OCI-LY1 (cell line): Measurements from ENCODE around the gene EFCAB7.

ENCODE experiments used
- H2AFZ ChIP-seq: fragments of 200-600 bp; sonication (generic), shearing (Covaris generic); 2 replicates; pipeline ENCODE4 v1.6.0; 2014; ENCODE audit warnings: antibody characterized with exemption, mild to moderate bottlenecking, low read length
- H3F3A ChIP-seq: fragments of 200-600 bp; sonication (generic), shearing (Covaris generic); 2 replicates; pipeline ENCODE4 v1.6.0; 2014; ENCODE audit warnings: mild to moderate bottlenecking, antibody characterized with exemption, low read length, moderate library complexity; ENCODE audit not compliant: insufficient read depth
- H3K27ac ChIP-seq: fragments of 200-600 bp; sonication (generic); 2 replicates; pipeline ENCODE4 v1.5.1; 2014; ENCODE audit warnings: low read length, mixed run types, mild to moderate bottlenecking, low read depth; ENCODE audit not compliant: poor library complexity, severe bottlenecking
- H3K27me3 ChIP-seq: fragments of 200-600 bp; sonication (generic); 2 replicates; pipeline ENCODE4 v1.6.0; 2014; ENCODE audit warnings: antibody characterized with exemption, mild to moderate bottlenecking, low read length, moderate library complexity; ENCODE audit not compliant: insufficient read depth
- H3K36me3 ChIP-seq: fragments of 200-600 bp; sonication (generic); 2 replicates; pipeline ENCODE4 v1.6.1; 2014; ENCODE audit warnings: mild to moderate bottlenecking, antibody characterized with exemption, low read length, moderate library complexity, mixed read lengths; ENCODE audit not compliant: insufficient read depth
- H3K4me1 ChIP-seq: fragments of 200-600 bp; sonication (generic); 2 replicates; pipeline ENCODE4 v1.5.1; 2014; ENCODE audit warnings: mild to moderate bottlenecking, low read length, moderate library complexity; ENCODE audit not compliant: insufficient read depth, severe bottlenecking
- H3K4me2 ChIP-seq: fragments of 200-600 bp; sonication (generic), shearing (Covaris generic); 2 replicates; pipeline ENCODE4 v1.6.1; 2014; ENCODE audit warnings: low read length
- H3K4me3 ChIP-seq: fragments of 200-600 bp; sonication (generic); 2 replicates; pipeline ENCODE4 v1.5.1; 2014; ENCODE audit warnings: low read length, low read depth, mild to moderate bottlenecking, mixed read lengths; ENCODE audit not compliant: poor library complexity, severe bottlenecking
- H3K79me2 ChIP-seq: fragments of 200-600 bp; shearing (Covaris generic); 2 replicates; pipeline ENCODE4 v1.6.1; 2016; ENCODE audit warnings: mixed run types, low read length, mixed read lengths; ENCODE audit not compliant: insufficient read depth
- H3K9ac ChIP-seq: fragments of 200-600 bp; sonication (generic), shearing (Covaris generic); 2 replicates; pipeline ENCODE4 v1.6.1; 2014; ENCODE audit warnings: mild to moderate bottlenecking, low read length, mixed read lengths
- H3K9me2 ChIP-seq: fragments of 200-600 bp; sonication (generic), shearing (Covaris generic); 2 replicates; pipeline ENCODE4 v1.6.1; 2014; ENCODE audit warnings: low read depth, mild to moderate bottlenecking, low read length, mixed read lengths
- H3K9me3 ChIP-seq: fragments of 200-600 bp; shearing (Covaris generic); 2 replicates; pipeline ENCODE4 v1.6.1; 2014; ENCODE audit warnings: low read length, mixed read lengths
- H4K20me1 ChIP-seq: fragments of 200-600 bp; sonication (generic), shearing (Covaris generic); 2 replicates; pipeline ENCODE4 v1.6.0; 2016; ENCODE audit warnings: mild to moderate bottlenecking, low read length; ENCODE audit not compliant: insufficient read depth
- CTCF ChIP-seq: fragments of 200-600 bp; sonication (generic), shearing (Covaris generic); IDR thresholded peaks from 2 replicates; pipeline ENCODE4 v1.5.1; 2017; ENCODE audit warnings: mild to moderate bottlenecking, antibody characterized with exemption, low read length, moderate library complexity, mixed read lengths
- EZH2 ChIP-seq: fragments of 200-600 bp; sonication (generic), shearing (Covaris generic); IDR thresholded peaks from 2 replicates; pipeline ENCODE4 v1.8.0; 2017; ENCODE audit warnings: borderline replicate concordance, mixed run types, mild to moderate bottlenecking, antibody characterized with exemption, low read length, moderate library complexity, mixed read lengths

Gene EFCAB7

GRCh38 chr1:63595435-63595834 lies 72.1 kb downstream of the EFCAB7 start:
- Histone ChIP-seq H3K9me3 (no peaks in the 10 kb centered on the region), H3K4me3 (no peak overlapping the region), H3F3A (no peaks in the 10 kb centered on the region), H3K9me2 (no peaks in the 10 kb centered on the region), H3K9ac (no peak overlapping the region), H3K79me2 (no peaks in the 10 kb centered on the region; the same call in 1 of the 2 replicates), H3K27me3 (no peaks in the 10 kb centered on the region), H3K36me3 (no peaks in the 10 kb centered on the region; the same call in 1 of the 2 replicates), H3K4me1 (peaks cover 13% of the 10 kb centered on the region), H3K4me2 (no peak overlapping the region), H3K27ac (no peak overlapping the region), H2AFZ (no peak overlapping the region), H4K20me1 (no peaks in the 10 kb centered on the region)
- no peak for TF ChIP-seq CTCF
- TF ChIP-seq EZH2 = no peak

GRCh38 chr1:63599799-63600198 lies 76.5 kb downstream of the EFCAB7 start:
- Histone ChIP-seq H3K9me3 (no peaks in the 10 kb centered on the region), H3K4me2 (no peak overlapping the region), H3F3A (no peaks in the 10 kb centered on the region), H3K79me2 (no peaks in the 10 kb centered on the region), H3K9ac (no peak overlapping the region), H3K27me3 (no peaks in the 10 kb centered on the region), H3K4me3 (no peak overlapping the region), H4K20me1 (no peaks in the 10 kb centered on the region), H3K27ac (no peak overlapping the region), H2AFZ (no peak overlapping the region), H3K4me1 (no peaks in the 10 kb centered on the region), H3K36me3 (no peaks in the 10 kb centered on the region; the same call in 1 of the 2 replicates), H3K9me2 (no peaks in the 10 kb centered on the region)
- TF ChIP-seq EZH2 (no peak), CTCF (no peak)

- Histone ChIP-seq H4K20me1 (no peaks in the 10 kb centered on the region), H3K79me2 (no peaks in the 10 kb centered on the region), H3K4me3 (no peak overlapping the region), H3K27me3 (no peaks in the 10 kb centered on the region), H3K4me1 (no peaks in the 10 kb centered on the region), H3K9me3 (no peaks in the 10 kb centered on the region), H3K36me3 (no peaks in the 10 kb centered on the region; the same call in 1 of the 2 replicates), H2AFZ (no peak overlapping the region), H3K9ac (no peak overlapping the region), H3K4me2 (no peak overlapping the region), H3K27ac (no peak overlapping the region), H3F3A (no peaks in the 10 kb centered on the region), H3K9me2 (no peaks in the 10 kb centered on the region)
- TF ChIP-seq EZH2 (no peak), CTCF (no peak)
Observed at GRCh38 chr1:63600248-63600647, 76.9 kb downstream of the EFCAB7 start.
